Esophagus muscularis mucosa (tissue), 4 donors: ENCODE measurements around the gene ACSS1. TPM values are rescaled to one million over a fixed set of nuclear protein-coding genes. Genes with fewer than 3 reads are reported as not detected.

Experiments
- DNase-seq: peaks from one replicate; pipeline ENCODE4 v3.0.0-alpha.2; 2017; ENCODE audit errors: extremely low spot score
- H3K27ac ChIP-seq, 4 donors: fragments of 200-600 bp; sonication (generic); replicated peaks in 1 of 4; 1 replicate in 3 of 4; 2 replicates in 1 of 4; pipeline ENCODE4 v1.5.1; 2016 to 2019; ENCODE audit warnings: mild to moderate bottlenecking in 1 of 4
- H3K27me3 ChIP-seq, 4 donors: fragments of 200-600 bp; sonication (generic); one replicate each; pipeline versions ENCODE4 v1.5.1 to v1.6.0; 2016 to 2019
- H3K36me3 ChIP-seq, 4 donors: fragments of 200-600 bp; sonication (generic); one replicate each; pipeline ENCODE4 v1.5.1; 2016 to 2019
- H3K4me1 ChIP-seq, 4 donors: fragments of 200-600 bp; sonication (generic); one replicate each; pipeline ENCODE4 v1.5.1; 2016 to 2019
- H3K4me3 ChIP-seq, 4 donors: fragments of 200-600 bp; sonication (generic); 1 replicate in 2 of 4; 2 replicates in 2 of 4; pipeline ENCODE4 v1.5.1; 2016 to 2019; ENCODE audit warnings: mild to moderate bottlenecking in 4 of 4, moderate library complexity in 1 of 4
- H3K9me3 ChIP-seq, 4 donors: fragments of 200-600 bp; sonication (generic); 1 replicate in 3 of 4; 2 replicates in 1 of 4; pipeline ENCODE4 v1.5.1; 2016 to 2019
- CTCF ChIP-seq, 3 experiments: fragments of 200-600 bp in 2 of 3; fragments of 450-650 bp in 1 of 3; sonication (generic) in 2 of 3; IDR thresholded peaks; one replicate each; pipeline ENCODE4 v1.5.1; 2017 to 2019; ENCODE audit warnings: antibody characterized with exemption in 3 of 3, mild to moderate bottlenecking in 2 of 3, moderate library complexity in 1 of 3
- EP300 ChIP-seq: sonication (generic); formaldehyde crosslinking; IDR thresholded peaks from one replicate; pipeline ENCODE4 v1.6.1; 2017; ENCODE audit warnings: antibody characterized with exemption
- POLR2A ChIP-seq: fragments of 450-650 bp; IDR thresholded peaks from one replicate; pipeline ENCODE4 v1.6.1; 2017; ENCODE audit warnings: antibody characterized with exemption, moderate library complexity, mild to moderate bottlenecking, low read depth
- POLR2AphosphoS5 ChIP-seq, 2 donors: sonication (generic); formaldehyde crosslinking; IDR thresholded peaks; one replicate each; pipeline ENCODE4 v1.6.1; 2017; ENCODE audit warnings: antibody characterized with exemption in 2 of 2
- WGBS: methylation state at CpG from one replicate; pipeline ENCODE4 v1.1.5; 2018; 5-methylcytosine and 5-hydroxymethylcytosine counted together
- intact Hi-C: fragments of 100-400 bp; cut with DNase I; formaldehyde crosslinking; loops from one replicate; pipeline ENCODE4 v1.15.1; 2023
- total RNA-seq, 4 donors: library from RNA; depleted of rRNA; stranded (reverse); fragments of >200 nt; gene quantifications; one replicate each; pipeline versions ENCODE4 v1.1.0 to v1.2.1, GENCODE V29; 2016

The ACSS1 gene
- total RNA-seq, 4 donors from 2014 or later, result 36.6 to 154 (median 65.3) TPM

- no peaks in the 10 kb centered on the region for H3K9me3 ChIP-seq
- WGBS, result 62% methylated on average over 9 of the region's 10 CpGs
- H3K4me3 ChIP-seq, result no peak overlapping the region
- intact Hi-C loops, result no loop called here
- TF ChIP-seq EP300 (no peak), POLR2AphosphoS5 (IDR thresholded peaks at IDR 0.05) (no peak), CTCF (IDR thresholded peaks at IDR 0.05) (no peak), POLR2A (no peak)
- peaks cover 38 to 98% (median 86%) of the 10 kb centered on the region in 4 donors for H3K36me3 ChIP-seq
- no peaks in the 10 kb centered on the region for H3K27me3 ChIP-seq
- no peak for DNase-seq
- peaks cover 36 to 50% (median 46%) of the 10 kb centered on the region in 4 donors for H3K4me1 ChIP-seq
- H3K27ac ChIP-seq, result peak overlapping the region; percentile 55 to 75 (median 66)
These were observed 48.5 kb downstream of the ACSS1 start for GRCh38 chr20:25009218-25010145.

- H3K4me3 ChIP-seq, result no peak overlapping the region
- H3K27ac ChIP-seq, result peak overlapping the region; percentile 55 to 75 (median 66)
- H3K9me3 ChIP-seq, result no peaks in the 10 kb centered on the region
- no peak for DNase-seq
- H3K36me3 ChIP-seq, result peaks cover 31 to 89% (median 77%) of the 10 kb centered on the region in 4 donors
- TF ChIP-seq POLR2AphosphoS5 (IDR thresholded peaks at IDR 0.05), result no peak
- TF ChIP-seq EP300, result no peak
- no peak for TF ChIP-seq POLR2A
- no peak for TF ChIP-seq CTCF (IDR thresholded peaks at IDR 0.05)
- intact Hi-C loops, result no loop called here
- 92% methylated on average over 11 of the region's 11 CpGs for WGBS
- peaks cover 37 to 55% (median 47%) of the 10 kb centered on the region in 4 donors for H3K4me1 ChIP-seq
- H3K27me3 ChIP-seq, result no peaks in the 10 kb centered on the region
These were observed 49.3 kb downstream of the ACSS1 start for GRCh38 chr20:25008388-25009217.

GRCh38 chr20:25007491-25008305, 50.2 kb downstream of the ACSS1 start:
- TF ChIP-seq EP300, result no peak
- TF ChIP-seq CTCF (IDR thresholded peaks at IDR 0.05), result no peak
- TF ChIP-seq POLR2AphosphoS5 (IDR thresholded peaks at IDR 0.05), result no peak
- no peak for TF ChIP-seq POLR2A
- H3K4me3 ChIP-seq, result no peak overlapping the region
- peaks cover 25 to 80% (median 68%) of the 10 kb centered on the region in 4 donors for H3K36me3 ChIP-seq
- intact Hi-C loops, result no loop called here
- no peaks in the 10 kb centered on the region for H3K27me3 ChIP-seq
- DNase-seq, result no peak
- WGBS, result 85% methylated on average over 8 of the region's 22 CpGs
- no peaks in the 10 kb centered on the region for H3K9me3 ChIP-seq
- peak overlapping the region; percentile 2 to 78 (median 75) for H3K27ac ChIP-seq
- peaks cover 37 to 55% (median 47%) of the 10 kb centered on the region in 4 donors for H3K4me1 ChIP-seq

- Histone ChIP-seq H3K27ac (peak overlapping the region; percentile 61 to 78 (median 75)), H3K27me3 (no peaks in the 10 kb centered on the region), H3K9me3 (no peaks in the 10 kb centered on the region), H3K4me1 (peaks cover 37 to 55% (median 46%) of the 10 kb centered on the region in 4 donors), H3K36me3 (peaks cover 14 to 69% (median 57%) of the 10 kb centered on the region in 4 donors), H3K4me3 (no peak overlapping the region)
- TF ChIP-seq POLR2A, result no peak
- TF ChIP-seq POLR2AphosphoS5 (IDR thresholded peaks at IDR 0.05), result no peak
- TF ChIP-seq EP300, result no peak
- no peak for TF ChIP-seq CTCF (IDR thresholded peaks at IDR 0.05)
- DNase-seq, result no peak
- WGBS, result 76% methylated on average over 12 of the region's 12 CpGs
- intact Hi-C loops, result no loop called here
These were observed 51.3 kb downstream of the ACSS1 start for GRCh38 chr20:25006431-25007167.
